ENCODE measurements around the gene MAMLD1.

MAMLD1 gene

GRCh38 chrX:150365051-150365989, 2.2 kb downstream of the MAMLD1 start:
- no peak overlapping the region for H3K27ac ChIP-seq (ENCODE audit: low read length)
- peaks cover 40% of the 10 kb centered on the region for H3K27me3 ChIP-seq (ENCODE audit: control insufficient read depth, insufficient read depth, low read length)
- H3K4me3 ChIP-seq (ENCODE audit: low read length) = peak overlapping the region; percentile 56; the same call in 1 of the 2 replicates
- no peaks in the 10 kb centered on the region for H3K36me3 ChIP-seq (ENCODE audit: control insufficient read depth, insufficient read depth, low read length)
- DNase-seq (ENCODE audit: low read depth, low spot score) = no peak
- no peaks in the 10 kb centered on the region for H3K9me3 ChIP-seq (ENCODE audit: control insufficient read depth, insufficient read depth, low read length)
- no CpG with 5 or more reads among the region's 75 CpGs for WGBS (ENCODE audit: insufficient coverage, insufficient read length)
- 0 out of 2 replicates have a peak, but pooled peaks cover 1% of the 10 kb centered on the region for H3K4me1 ChIP-seq (ENCODE audit: control insufficient read depth, insufficient read depth, low read length)

GRCh38 chrX:150365990-150366911, 3.1 kb downstream of the MAMLD1 start:
- Histone ChIP-seq H3K4me1 (ENCODE audit: control insufficient read depth, insufficient read depth, low read length) (0 out of 2 replicates have a peak, but pooled peaks cover 1% of the 10 kb centered on the region), H3K27me3 (ENCODE audit: control insufficient read depth, insufficient read depth, low read length) (peaks cover 33% of the 10 kb centered on the region), H3K36me3 (ENCODE audit: control insufficient read depth, insufficient read depth, low read length) (no peaks in the 10 kb centered on the region), H3K9me3 (ENCODE audit: control insufficient read depth, insufficient read depth, low read length) (no peaks in the 10 kb centered on the region), H3K4me3 (ENCODE audit: low read length) (peak overlapping the region; percentile 56; the same call in 1 of the 2 replicates), H3K27ac (ENCODE audit: low read length) (no peak overlapping the region)
- no CpG with 5 or more reads among the region's 24 CpGs for WGBS (ENCODE audit: insufficient coverage, insufficient read length)
- DNase-seq (ENCODE audit: low read depth, low spot score) = no peak

- WGBS (ENCODE audit: insufficient coverage, insufficient read length) = no CpG with 5 or more reads among the region's 5 CpGs
- no peak overlapping the region for H3K27ac ChIP-seq (ENCODE audit: low read length)
- no peak overlapping the region for H3K4me3 ChIP-seq (ENCODE audit: low read length)
Measured at GRCh38 chrX:150366951-150367545, 3.9 kb downstream of the MAMLD1 start.

GRCh38 chrX:150370589-150371312, 7.6 kb downstream of the MAMLD1 start:
- Histone ChIP-seq H3K36me3 (ENCODE audit: control insufficient read depth, insufficient read depth, low read length) (no peaks in the 10 kb centered on the region), H3K9me3 (ENCODE audit: control insufficient read depth, insufficient read depth, low read length) (no peaks in the 10 kb centered on the region), H3K4me3 (ENCODE audit: low read length) (no peak overlapping the region), H3K27me3 (ENCODE audit: control insufficient read depth, insufficient read depth, low read length) (peaks cover 3% of the 10 kb centered on the region; the same call in 1 of the 2 replicates), H3K4me1 (ENCODE audit: control insufficient read depth, insufficient read depth, low read length) (no peaks in the 10 kb centered on the region), H3K27ac (ENCODE audit: low read length) (no peak overlapping the region)
- DNase-seq (ENCODE audit: low read depth, low spot score) = no peak
- WGBS (ENCODE audit: insufficient coverage, insufficient read length) = no CpG with 5 or more reads among the region's 5 CpGs

More at GRCh38 chrX:150366951-150367545, 3.9 kb downstream of the MAMLD1 start:
- H3K4me1 ChIP-seq (ENCODE audit: control insufficient read depth, insufficient read depth, low read length) = 0 out of 2 replicates have a peak, but pooled peaks cover 1% of the 10 kb centered on the region
- H3K36me3 ChIP-seq (ENCODE audit: control insufficient read depth, insufficient read depth, low read length) = no peaks in the 10 kb centered on the region
- no peaks in the 10 kb centered on the region for H3K9me3 ChIP-seq (ENCODE audit: control insufficient read depth, insufficient read depth, low read length)
- no peak for DNase-seq (ENCODE audit: low read depth, low spot score)
- H3K27me3 ChIP-seq (ENCODE audit: control insufficient read depth, insufficient read depth, low read length) = peaks cover 25% of the 10 kb centered on the region

- no CpG with 5 or more reads among the region's 6 CpGs for WGBS (ENCODE audit: insufficient coverage, insufficient read length)
- H3K27ac ChIP-seq (ENCODE audit: low read length) = no peak overlapping the region
- no peak for DNase-seq (ENCODE audit: low read depth, low spot score)
- no peaks in the 10 kb centered on the region; the same call in 1 of the 2 replicates for H3K4me1 ChIP-seq (ENCODE audit: control insufficient read depth, insufficient read depth, low read length)
- H3K4me3 ChIP-seq (ENCODE audit: low read length) = no peak overlapping the region
- no peaks in the 10 kb centered on the region for H3K36me3 ChIP-seq (ENCODE audit: control insufficient read depth, insufficient read depth, low read length)
- no peaks in the 10 kb centered on the region for H3K9me3 ChIP-seq (ENCODE audit: control insufficient read depth, insufficient read depth, low read length)
- H3K27me3 ChIP-seq (ENCODE audit: control insufficient read depth, insufficient read depth, low read length) = no peaks in the 10 kb centered on the region
Measured at GRCh38 chrX:150371877-150372276, 8.8 kb downstream of the MAMLD1 start.

- DNase-seq (ENCODE audit: low read depth, low spot score) = no peak
Measured at GRCh38 chrX:150372280-150372679, 9.2 kb downstream of the MAMLD1 start.

GRCh38 chrX:150372756-150373155, 9.6 kb downstream of the MAMLD1 start:
- no peaks in the 10 kb centered on the region; the same call in 1 of the 2 replicates for H3K4me1 ChIP-seq (ENCODE audit: control insufficient read depth, insufficient read depth, low read length)

More at GRCh38 chrX:150372280-150372679, 9.2 kb downstream of the MAMLD1 start:
- Histone ChIP-seq H3K4me3 (ENCODE audit: low read length) (no peak overlapping the region), H3K27me3 (ENCODE audit: control insufficient read depth, insufficient read depth, low read length) (no peaks in the 10 kb centered on the region), H3K9me3 (ENCODE audit: control insufficient read depth, insufficient read depth, low read length) (no peaks in the 10 kb centered on the region), H3K27ac (ENCODE audit: low read length) (no peak overlapping the region), H3K36me3 (ENCODE audit: control insufficient read depth, insufficient read depth, low read length) (no peaks in the 10 kb centered on the region), H3K4me1 (ENCODE audit: control insufficient read depth, insufficient read depth, low read length) (no peaks in the 10 kb centered on the region; the same call in 1 of the 2 replicates)
- WGBS (ENCODE audit: insufficient coverage, insufficient read length) = no CpG with 5 or more reads among the region's 8 CpGs

GRCh38 chrX:150375243-150375770, 12.2 kb downstream of the MAMLD1 start:
- WGBS (ENCODE audit: insufficient coverage, insufficient read length) = no CpG with 5 or more reads among the region's 4 CpGs
- H3K27me3 ChIP-seq (ENCODE audit: control insufficient read depth, insufficient read depth, low read length) = no peaks in the 10 kb centered on the region
- DNase-seq (ENCODE audit: low read depth, low spot score) = no peak
- no peak overlapping the region for H3K4me3 ChIP-seq (ENCODE audit: low read length)
- no peaks in the 10 kb centered on the region; the same call in 1 of the 2 replicates for H3K4me1 ChIP-seq (ENCODE audit: control insufficient read depth, insufficient read depth, low read length)
- no peak overlapping the region for H3K27ac ChIP-seq (ENCODE audit: low read length)
- H3K9me3 ChIP-seq (ENCODE audit: control insufficient read depth, insufficient read depth, low read length) = no peaks in the 10 kb centered on the region
- H3K36me3 ChIP-seq (ENCODE audit: control insufficient read depth, insufficient read depth, low read length) = no peaks in the 10 kb centered on the region

More at GRCh38 chrX:150372756-150373155, 9.6 kb downstream of the MAMLD1 start:
- H3K27me3 ChIP-seq (ENCODE audit: control insufficient read depth, insufficient read depth, low read length) = no peaks in the 10 kb centered on the region
- WGBS (ENCODE audit: insufficient coverage, insufficient read length) = no CpG with 5 or more reads among the region's 6 CpGs
- H3K4me3 ChIP-seq (ENCODE audit: low read length) = no peak overlapping the region
- no peak for DNase-seq (ENCODE audit: low read depth, low spot score)
- H3K36me3 ChIP-seq (ENCODE audit: control insufficient read depth, insufficient read depth, low read length) = no peaks in the 10 kb centered on the region
- no peak overlapping the region for H3K27ac ChIP-seq (ENCODE audit: low read length)
- H3K9me3 ChIP-seq (ENCODE audit: control insufficient read depth, insufficient read depth, low read length) = no peaks in the 10 kb centered on the region

- no peak for DNase-seq (ENCODE audit: low read depth, low spot score)
- H3K4me1 ChIP-seq (ENCODE audit: control insufficient read depth, insufficient read depth, low read length) = no peaks in the 10 kb centered on the region; the same call in 1 of the 2 replicates
- no peak overlapping the region for H3K4me3 ChIP-seq (ENCODE audit: low read length)
- H3K27me3 ChIP-seq (ENCODE audit: control insufficient read depth, insufficient read depth, low read length) = no peaks in the 10 kb centered on the region
- no peaks in the 10 kb centered on the region for H3K36me3 ChIP-seq (ENCODE audit: control insufficient read depth, insufficient read depth, low read length)
- H3K27ac ChIP-seq (ENCODE audit: low read length) = no peak overlapping the region
- WGBS (ENCODE audit: insufficient coverage, insufficient read length) = no CpG with 5 or more reads among the region's 3 CpGs
- H3K9me3 ChIP-seq (ENCODE audit: control insufficient read depth, insufficient read depth, low read length) = no peaks in the 10 kb centered on the region
Measured at GRCh38 chrX:150377005-150377404, 13.9 kb downstream of the MAMLD1 start.
